Dendritic cell treated with granulocyte-macrophage colony-stimulating factor and Interleukin-4, amounts not matched to agents 40 ng/mL and 50 ng/mL, for 4 days (primary cell): ENCODE results near the gene GIGYF1.

Experiments used
- H3K27ac Mint-ChIP-seq: one replicate; pipeline ENCODE4 v1.8.0; 2022; ENCODE audit warnings: mild to moderate bottlenecking, mixed read lengths
- H3K27me3 Mint-ChIP-seq: one replicate; pipeline ENCODE4 v1.8.0; 2022; ENCODE audit warnings: mild to moderate bottlenecking, mixed read lengths
- H3K36me3 Mint-ChIP-seq: one replicate; pipeline ENCODE4 v1.8.0; 2022; ENCODE audit warnings: low read depth, mixed read lengths
- H3K4me1 Mint-ChIP-seq: one replicate; pipeline ENCODE4 v1.8.0; 2022; ENCODE audit warnings: low read depth, mixed read lengths
- H3K4me3 Mint-ChIP-seq: one replicate; pipeline ENCODE4 v1.8.0; 2022; ENCODE audit warnings: mild to moderate bottlenecking, moderate library complexity, mixed read lengths
- H3K9me3 Mint-ChIP-seq: one replicate; pipeline ENCODE4 v1.8.0; 2022; ENCODE audit warnings: mixed read lengths
- intact Hi-C: fragments of 100-400 bp; cut with micrococcal nuclease; formaldehyde crosslinking; loops from one replicate; pipeline ENCODE4 v1.15.0; 2022

GIGYF1 gene

GRCh38 chr7:100696123-100696521 lies 2.1 kb upstream of the GIGYF1 start:
- Mint-ChIP-seq H3K9me3 (no peaks in the 10 kb centered on the region), H3K27me3 (peaks cover 32% of the 10 kb centered on the region), H3K4me1 (peaks cover 35% of the 10 kb centered on the region), H3K36me3 (peaks cover 10% of the 10 kb centered on the region), H3K4me3 (no peak overlapping the region), H3K27ac (no peak overlapping the region)
- intact Hi-C loops = no loop called here

DNA sequence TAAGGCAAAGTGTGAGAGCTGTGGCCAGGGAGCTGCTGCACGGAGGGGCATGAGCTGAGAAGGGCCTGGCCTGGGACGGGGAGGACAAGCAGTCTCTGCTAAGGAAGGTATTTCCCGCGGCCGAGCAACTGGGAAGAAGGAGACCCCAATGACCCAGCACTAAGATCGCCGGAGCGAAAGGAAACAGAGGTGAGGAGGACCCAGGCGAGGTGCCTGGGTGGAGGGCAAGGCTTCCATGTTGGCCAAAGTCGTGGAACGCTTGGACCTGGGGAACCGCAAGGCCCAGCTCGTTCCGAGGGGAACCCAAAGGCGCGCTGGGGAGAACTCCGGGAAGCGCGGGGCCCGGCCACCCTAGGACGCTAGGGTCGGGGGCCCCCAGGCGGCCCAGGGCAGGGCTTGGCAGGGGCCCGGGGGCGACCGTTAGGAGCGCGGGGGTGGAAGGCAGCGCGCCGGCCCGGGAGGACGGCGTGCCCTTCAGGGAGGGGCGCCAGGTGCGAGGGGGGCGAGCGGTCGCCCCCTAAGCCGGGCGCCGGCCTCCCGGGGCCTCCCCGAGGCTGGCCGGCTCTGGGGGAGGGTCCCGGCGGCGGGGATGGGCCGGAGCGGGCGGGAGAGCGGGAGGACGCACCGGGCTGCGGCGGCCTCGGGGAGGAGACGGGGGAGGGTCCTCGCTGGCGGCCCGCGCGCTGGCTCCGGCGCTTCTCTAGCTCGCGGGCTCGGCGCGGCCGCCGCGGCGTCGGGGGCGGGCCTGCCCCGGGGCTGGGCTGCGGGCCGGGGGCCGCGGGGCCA lies 545 bp downstream of the GIGYF1 start:
- H3K27me3 Mint-ChIP-seq = peaks cover 24% of the 10 kb centered on the region
- H3K9me3 Mint-ChIP-seq = no peaks in the 10 kb centered on the region
- peaks cover 44% of the 10 kb centered on the region for H3K4me1 Mint-ChIP-seq
- intact Hi-C loops = loop anchor here (5.0 kb wide), 2 partner anchors 61 to 131 kb away; no protein-coding TSS in a partner anchor
- peak overlapping the region; percentile 98 for H3K4me3 Mint-ChIP-seq
- peak overlapping the region; percentile 68 for H3K27ac Mint-ChIP-seq
- peaks cover 25% of the 10 kb centered on the region for H3K36me3 Mint-ChIP-seq

- Mint-ChIP-seq H3K36me3 (peaks cover 34% of the 10 kb centered on the region), H3K27me3 (peaks cover 17% of the 10 kb centered on the region), H3K4me1 (peaks cover 51% of the 10 kb centered on the region), H3K27ac (peak overlapping the region; percentile 68), H3K9me3 (no peaks in the 10 kb centered on the region), H3K4me3 (peak overlapping the region; percentile 98)
- intact Hi-C loops = loop anchor here (5.0 kb wide), 2 partner anchors 60 to 130 kb away; no protein-coding TSS in a partner anchor
Observed at GRCh38 chr7:100692578-100692961, 1.5 kb downstream of the GIGYF1 start.

DNA sequence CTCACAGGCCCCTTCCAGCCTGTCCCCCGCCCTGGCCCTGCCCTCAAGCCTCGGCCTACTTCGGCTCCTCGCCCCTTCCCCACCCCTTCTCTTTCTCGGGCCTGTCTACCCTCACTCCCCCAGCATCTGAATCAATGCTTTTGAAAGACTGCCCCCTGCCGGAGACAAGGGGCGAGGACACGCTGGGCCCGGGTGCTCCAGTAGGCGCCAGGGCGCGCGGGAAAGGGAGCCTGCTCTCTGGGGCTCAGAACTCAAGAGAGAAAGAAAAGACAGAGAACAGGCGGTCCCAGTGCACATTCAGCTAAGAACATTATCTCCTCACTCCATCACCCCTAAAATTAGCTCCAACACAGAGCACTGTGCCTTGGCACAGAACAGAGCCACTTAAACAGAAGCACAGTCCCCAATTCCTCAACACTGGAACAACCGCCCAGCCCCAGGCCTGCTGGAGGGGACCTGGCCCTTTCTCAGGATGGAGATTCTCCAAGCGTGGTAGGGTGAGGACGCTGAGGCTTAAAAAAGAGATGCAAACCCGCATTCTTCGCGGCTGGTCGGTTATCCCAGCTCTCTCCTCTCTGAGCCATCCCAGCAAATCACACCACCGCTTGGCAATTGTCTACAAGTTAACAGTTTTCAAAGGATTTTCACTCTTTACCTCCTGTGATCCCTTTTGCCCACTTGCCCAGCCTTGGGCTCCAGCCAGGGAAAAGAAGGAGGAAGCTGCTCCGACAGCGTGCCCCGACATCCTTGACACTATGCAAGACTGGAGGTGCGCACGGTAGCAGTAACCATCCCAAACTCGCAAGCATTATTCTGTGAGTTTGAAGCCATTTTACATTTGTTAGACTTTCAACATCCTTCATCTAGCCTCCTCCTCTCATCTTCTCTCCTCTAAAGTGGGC lies 2.1 kb downstream of the GIGYF1 start:
- Mint-ChIP-seq H3K27ac (no peak overlapping the region), H3K4me1 (peaks cover 51% of the 10 kb centered on the region), H3K27me3 (peaks cover 12% of the 10 kb centered on the region), H3K9me3 (no peaks in the 10 kb centered on the region), H3K36me3 (peaks cover 41% of the 10 kb centered on the region), H3K4me3 (peak overlapping the region; percentile 98)
- intact Hi-C loops = loop anchor here (5.0 kb wide), 2 partner anchors 60 to 130 kb away; no protein-coding TSS in a partner anchor

GRCh38 chr7:100689230-100690135 lies 4.6 kb downstream of the GIGYF1 start:
- H3K4me1 Mint-ChIP-seq = peaks cover 51% of the 10 kb centered on the region
- H3K9me3 Mint-ChIP-seq = no peaks in the 10 kb centered on the region
- peaks cover 65% of the 10 kb centered on the region for H3K36me3 Mint-ChIP-seq
- H3K27ac Mint-ChIP-seq = no peak overlapping the region
- H3K4me3 Mint-ChIP-seq = no peak overlapping the region
- H3K27me3 Mint-ChIP-seq = no peaks in the 10 kb centered on the region
- intact Hi-C loops = loop anchor here (5.0 kb wide), 2 partner anchors 57 to 127 kb away; no protein-coding TSS in a partner anchor

DNA sequence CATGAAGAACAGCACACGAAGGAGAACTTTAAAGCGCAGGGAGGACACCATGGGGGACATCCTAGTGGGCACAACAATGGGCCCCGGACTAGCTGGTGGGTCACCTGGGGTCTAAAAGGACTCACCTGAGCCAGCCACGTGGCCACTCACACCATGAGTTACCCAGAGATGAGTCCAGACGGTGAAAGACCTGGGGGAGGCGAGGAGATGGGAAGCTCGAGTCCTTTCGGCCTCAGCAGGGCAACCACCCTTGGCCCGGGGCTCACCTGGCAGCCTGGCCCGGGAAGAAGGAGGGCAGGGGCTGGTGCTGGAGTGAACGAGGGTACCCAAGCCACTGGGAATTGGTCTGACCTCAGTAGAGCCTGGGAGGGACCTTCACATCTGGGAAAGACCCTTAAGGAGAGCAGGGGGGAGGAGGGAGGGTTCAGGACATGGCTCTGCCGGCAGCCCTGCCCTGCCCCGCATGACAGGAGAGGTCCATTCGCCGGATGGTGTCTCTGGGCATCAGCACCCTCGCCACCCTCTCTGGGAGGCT lies 5.7 kb downstream of the GIGYF1 start:
- H3K36me3 Mint-ChIP-seq = peaks cover 74% of the 10 kb centered on the region
- no peaks in the 10 kb centered on the region for H3K9me3 Mint-ChIP-seq
- peak overlapping the region; percentile 31 for H3K27ac Mint-ChIP-seq
- H3K4me1 Mint-ChIP-seq = peaks cover 50% of the 10 kb centered on the region
- H3K27me3 Mint-ChIP-seq = no peaks in the 10 kb centered on the region
- intact Hi-C loops = no loop called here
- no peak overlapping the region for H3K4me3 Mint-ChIP-seq

DNA sequence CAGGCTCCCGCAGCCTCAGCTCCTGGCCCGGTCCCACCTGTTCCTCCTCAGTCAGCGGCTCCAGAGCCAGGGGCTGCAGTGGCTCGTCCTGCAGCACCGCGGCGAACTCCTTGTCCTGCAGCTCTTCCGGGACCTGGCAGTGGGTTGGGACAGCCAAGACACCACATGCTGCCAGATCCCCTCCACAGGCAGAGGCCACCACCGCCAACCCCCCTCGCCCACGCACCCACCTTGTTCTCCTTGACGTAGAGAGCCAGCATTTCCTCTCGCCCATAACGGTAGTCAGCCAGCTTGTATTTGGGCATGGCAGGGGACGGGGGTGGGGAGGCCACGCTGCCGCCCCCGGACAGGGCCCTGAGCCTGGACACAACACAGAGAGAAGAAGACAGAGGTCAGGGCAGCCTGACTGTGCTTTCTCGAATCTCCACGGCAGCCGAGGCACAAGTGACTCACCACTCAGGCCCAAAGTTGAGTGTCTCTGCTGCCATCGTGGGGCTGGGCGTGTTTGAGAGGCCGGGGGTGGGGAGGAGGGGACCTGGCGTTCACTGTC lies 6.2 kb downstream of the GIGYF1 start:
- H3K36me3 Mint-ChIP-seq = peaks cover 74% of the 10 kb centered on the region
- no peaks in the 10 kb centered on the region for H3K9me3 Mint-ChIP-seq
- H3K4me3 Mint-ChIP-seq = no peak overlapping the region
- peaks cover 45% of the 10 kb centered on the region for H3K4me1 Mint-ChIP-seq
- peak overlapping the region; percentile 31 for H3K27ac Mint-ChIP-seq
- H3K27me3 Mint-ChIP-seq = no peaks in the 10 kb centered on the region
- intact Hi-C loops = no loop called here

GRCh38 chr7:100687261-100687660 lies 6.8 kb downstream of the GIGYF1 start:
- H3K9me3 Mint-ChIP-seq = no peaks in the 10 kb centered on the region
- H3K36me3 Mint-ChIP-seq = peaks cover 78% of the 10 kb centered on the region
- H3K4me3 Mint-ChIP-seq = no peak overlapping the region
- H3K27me3 Mint-ChIP-seq = no peaks in the 10 kb centered on the region
- intact Hi-C loops = no loop called here
- H3K4me1 Mint-ChIP-seq = peaks cover 39% of the 10 kb centered on the region
- no peak overlapping the region for H3K27ac Mint-ChIP-seq

DNA sequence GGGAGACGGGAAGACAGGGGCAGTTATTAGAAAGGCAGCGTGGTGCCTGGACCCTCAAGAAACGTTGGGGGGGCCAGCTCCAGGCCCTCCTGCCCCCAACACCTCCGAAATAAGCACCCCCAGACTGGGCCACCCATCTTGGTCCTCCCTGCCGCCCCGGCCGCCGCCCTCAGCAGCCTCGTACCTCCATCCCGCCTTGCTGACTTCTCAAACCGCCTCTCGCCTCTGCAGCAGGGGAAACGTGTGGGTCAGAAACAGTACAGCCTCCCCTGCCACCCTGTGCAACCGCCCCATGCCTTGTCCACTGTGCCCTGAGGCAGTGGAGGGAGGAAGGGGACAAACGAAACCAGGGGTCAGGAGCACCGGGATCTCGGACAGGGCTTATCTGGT lies 7.2 kb downstream of the GIGYF1 start:
- H3K27me3 Mint-ChIP-seq = no peaks in the 10 kb centered on the region
- H3K4me3 Mint-ChIP-seq = no peak overlapping the region
- peaks cover 82% of the 10 kb centered on the region for H3K36me3 Mint-ChIP-seq
- H3K9me3 Mint-ChIP-seq = no peaks in the 10 kb centered on the region
- peaks cover 35% of the 10 kb centered on the region for H3K4me1 Mint-ChIP-seq
- intact Hi-C loops = no loop called here
- H3K27ac Mint-ChIP-seq = no peak overlapping the region

GRCh38 chr7:100686201-100686821 lies 7.7 kb downstream of the GIGYF1 start:
- no peak overlapping the region for H3K27ac Mint-ChIP-seq
- H3K27me3 Mint-ChIP-seq = no peaks in the 10 kb centered on the region
- peaks cover 87% of the 10 kb centered on the region for H3K36me3 Mint-ChIP-seq
- peaks cover 30% of the 10 kb centered on the region for H3K4me1 Mint-ChIP-seq
- no peaks in the 10 kb centered on the region for H3K9me3 Mint-ChIP-seq
- H3K4me3 Mint-ChIP-seq = no peak overlapping the region
- intact Hi-C loops = no loop called here

DNA sequence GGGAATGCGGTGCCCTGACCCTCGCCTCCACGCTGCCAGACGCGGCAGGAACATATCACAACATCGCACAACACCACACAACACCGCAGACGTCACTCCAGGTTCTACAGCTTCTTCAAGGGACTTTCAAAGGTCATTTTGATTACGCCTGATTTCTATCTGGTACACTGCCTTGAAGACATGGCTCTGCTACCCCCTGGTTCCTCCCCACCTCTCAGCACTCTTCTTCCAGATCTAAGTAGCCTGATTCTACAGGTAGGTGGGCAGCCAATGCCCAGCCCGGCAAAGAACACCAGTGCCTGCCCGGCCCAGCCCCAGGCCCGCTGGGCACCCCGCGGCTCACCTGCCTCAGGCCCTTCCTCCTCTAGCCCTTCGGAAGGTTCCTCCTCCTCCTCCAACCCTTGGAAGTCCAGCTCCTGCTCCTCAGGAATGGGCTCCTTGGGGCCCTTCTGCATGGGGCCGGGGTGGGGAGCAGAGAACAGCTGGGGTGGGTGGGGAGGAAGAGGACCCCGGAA lies 8.4 kb downstream of the GIGYF1 start:
- Mint-ChIP-seq H3K27me3 (no peaks in the 10 kb centered on the region), H3K4me1 (peaks cover 27% of the 10 kb centered on the region), H3K27ac (peak overlapping the region; percentile 44), H3K9me3 (no peaks in the 10 kb centered on the region), H3K36me3 (peaks cover 93% of the 10 kb centered on the region), H3K4me3 (no peak overlapping the region)
- intact Hi-C loops = no loop called here

DNA sequence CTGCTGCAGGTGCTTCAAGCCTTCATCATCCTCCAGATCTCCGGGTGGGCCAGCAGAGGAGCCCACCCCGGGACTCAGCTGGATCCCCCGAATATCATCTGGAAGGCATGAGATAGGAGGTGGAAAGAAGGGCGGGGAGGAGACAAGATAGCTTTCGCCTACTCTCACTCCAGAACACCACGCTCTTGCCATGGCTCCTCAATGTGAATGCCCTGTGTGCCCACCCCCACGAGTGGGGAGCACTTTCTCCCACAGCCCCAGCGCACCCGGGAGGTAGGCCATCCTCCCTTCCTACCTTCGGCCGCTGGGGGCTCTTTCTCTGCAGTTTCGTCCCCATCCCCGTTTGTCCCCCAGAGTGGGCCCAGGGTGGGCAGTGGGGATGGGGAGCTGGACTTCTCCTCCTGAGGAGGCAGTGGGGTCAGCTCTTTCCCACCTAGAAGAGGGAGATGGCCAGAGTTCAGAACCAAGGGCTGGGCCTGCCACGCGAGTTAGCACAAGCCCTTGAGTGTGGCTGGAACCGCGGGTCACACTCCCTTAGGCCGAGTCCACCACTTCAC lies 8.9 kb downstream of the GIGYF1 start:
- peaks cover 33% of the 10 kb centered on the region for H3K4me1 Mint-ChIP-seq

More for the DNA sequence above, 8.9 kb downstream of the GIGYF1 start:
- Mint-ChIP-seq H3K36me3 (peaks cover 99% of the 10 kb centered on the region), H3K27me3 (no peaks in the 10 kb centered on the region), H3K4me3 (no peak overlapping the region), H3K27ac (peak overlapping the region; percentile 44), H3K9me3 (no peaks in the 10 kb centered on the region)
- intact Hi-C loops = no loop called here
